Stimulated activated CD4-positive, alpha-beta T cell treated with anti-CD3 and anti-CD28 coated beads, Interleukin-15, amount 100 ng/mL, for 24 hours (primary cell): ENCODE measurements around the gene NTSR2.
"Not testable (repeated sequence)": the region's sequence is repeated elsewhere in the genome, so short reads cannot be mapped to it uniquely, and the experiment has no call there.

Experiments
- DNase-seq: peaks from one replicate; pipeline ENCODE4 v3.0.0-alpha.2; 2020

Gene NTSR2

GRCh38 chr2:11678306-11678960, 8.4 kb upstream of the NTSR2 start:
- DNase-seq, result no peak

- DNase-seq, result no peak
Measured at GRCh38 chr2:11677136-11678055, 7.4 kb upstream of the NTSR2 start.

- no peak for DNase-seq
Measured at GRCh38 chr2:11676640-11677039, 6.6 kb upstream of the NTSR2 start.

GRCh38 chr2:11675423-11676112, 5.6 kb upstream of the NTSR2 start:
- DNase-seq, result no peak

- no peak for DNase-seq
Measured at GRCh38 chr2:11674983-11675382, 5.0 kb upstream of the NTSR2 start.

GRCh38 chr2:11672407-11672806, 2.4 kb upstream of the NTSR2 start:
- no peak for DNase-seq

DNA sequence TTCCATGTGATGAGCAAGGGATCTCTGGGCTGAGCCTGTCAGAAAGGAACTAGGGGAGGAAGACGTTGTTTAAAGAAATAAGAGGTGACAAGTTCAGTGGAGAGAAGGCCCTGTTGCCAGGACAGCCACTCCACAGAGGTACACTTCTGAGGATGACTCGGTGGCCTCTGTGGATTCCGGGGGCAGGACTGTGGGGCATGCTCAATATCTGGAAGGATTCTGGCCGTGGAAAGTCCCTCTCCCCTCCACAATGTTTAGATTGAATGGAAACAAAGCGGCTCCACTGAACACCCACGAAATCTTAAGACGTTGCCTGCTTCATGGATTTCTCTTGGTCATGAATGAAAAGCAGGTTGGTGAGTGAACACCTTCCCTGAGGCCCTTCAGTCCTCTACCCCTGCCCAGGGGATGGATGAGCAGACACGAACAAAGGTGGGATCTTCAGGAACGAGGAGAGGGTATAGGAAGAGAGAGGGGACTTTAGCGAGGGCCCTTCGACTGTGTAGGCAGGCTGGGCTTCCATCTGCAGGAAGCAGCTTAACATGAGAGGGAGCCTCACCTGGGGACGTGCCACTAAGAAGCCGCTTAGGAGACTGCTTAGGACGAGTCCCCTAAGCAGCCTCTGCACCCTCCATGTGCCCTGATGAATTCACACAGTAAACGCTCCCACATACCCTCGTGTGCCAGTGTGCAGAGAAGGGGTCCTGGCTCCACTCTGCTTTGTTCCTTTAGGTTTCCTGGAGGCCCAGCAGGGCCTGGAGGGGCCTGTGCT, 1.9 kb downstream of the NTSR2 start:
- DNase-seq, result no peak

GRCh38 chr2:11667194-11667593, 2.8 kb downstream of the NTSR2 start:
- DNase-seq, result no peak

- DNase-seq, result no peak
Measured at GRCh38 chr2:11665510-11666362, 4.3 kb downstream of the NTSR2 start.

- no peak for DNase-seq
Measured at GRCh38 chr2:11665028-11665427, 5.0 kb downstream of the NTSR2 start.

DNA sequence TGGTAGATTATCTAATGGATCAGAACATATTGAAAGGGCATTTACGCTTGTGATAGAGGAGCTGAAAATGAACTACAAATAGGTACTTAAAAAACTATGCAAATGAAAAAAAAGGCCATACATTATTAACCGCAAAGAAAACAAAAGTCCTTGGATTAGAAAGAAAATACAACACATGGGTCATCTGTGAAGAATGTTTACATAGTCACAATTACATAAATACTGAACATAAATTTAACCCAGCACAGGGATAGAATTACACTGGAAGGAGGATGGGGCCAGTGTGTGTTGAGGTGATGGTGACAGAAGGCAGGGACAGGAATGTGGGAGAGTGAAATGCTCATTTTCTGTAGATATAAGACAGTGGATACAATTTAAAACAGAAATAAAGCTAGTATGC, 6.6 kb downstream of the NTSR2 start:
- no peak for DNase-seq

DNA sequence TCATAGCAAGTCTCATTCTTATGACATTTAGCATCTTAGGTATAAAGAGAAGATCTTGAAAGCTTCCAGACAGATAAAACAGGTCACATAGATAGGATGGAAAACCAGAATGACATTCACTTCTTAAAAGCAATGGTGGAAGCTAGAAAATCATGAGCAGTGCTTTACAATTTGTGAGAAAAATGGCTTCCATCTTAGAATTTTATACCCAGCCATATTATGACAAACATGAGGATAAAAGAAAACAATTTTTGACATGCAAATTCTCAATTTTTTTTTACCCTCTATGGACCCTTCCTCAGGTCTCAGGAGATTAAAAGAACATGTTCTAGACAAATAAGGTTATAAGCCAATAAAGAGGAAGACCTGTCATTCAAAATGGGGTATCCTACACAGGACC, 7.1 kb downstream of the NTSR2 start:
- DNase-seq, result no peak

DNA sequence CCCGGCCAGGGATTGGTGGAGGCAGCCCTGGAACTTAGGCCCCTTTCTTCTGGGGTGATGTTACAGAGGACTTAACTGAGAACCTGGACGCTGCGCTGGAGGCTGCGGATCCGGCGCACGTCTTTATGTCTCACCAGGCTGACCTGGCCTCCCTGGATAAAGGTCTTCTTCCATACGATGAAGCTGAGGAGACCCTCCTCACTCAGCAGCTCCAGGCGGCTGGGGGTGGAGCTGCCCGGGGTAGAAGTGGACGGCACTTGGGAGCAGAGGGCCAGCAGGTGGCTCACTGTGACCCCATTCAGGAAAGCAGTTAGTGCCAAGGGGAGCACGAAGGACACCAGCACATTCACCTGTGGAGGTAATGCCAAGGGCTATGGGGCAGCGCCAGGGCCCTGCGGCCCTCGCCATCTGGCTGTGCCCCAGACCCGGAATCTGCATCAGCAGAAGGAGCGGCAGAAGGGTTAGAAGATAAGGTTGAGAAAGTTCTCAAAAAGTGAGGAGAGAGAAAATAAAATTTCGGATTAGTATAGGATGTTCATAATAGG, 8.0 kb downstream of the NTSR2 start:
- no peak for DNase-seq

DNA sequence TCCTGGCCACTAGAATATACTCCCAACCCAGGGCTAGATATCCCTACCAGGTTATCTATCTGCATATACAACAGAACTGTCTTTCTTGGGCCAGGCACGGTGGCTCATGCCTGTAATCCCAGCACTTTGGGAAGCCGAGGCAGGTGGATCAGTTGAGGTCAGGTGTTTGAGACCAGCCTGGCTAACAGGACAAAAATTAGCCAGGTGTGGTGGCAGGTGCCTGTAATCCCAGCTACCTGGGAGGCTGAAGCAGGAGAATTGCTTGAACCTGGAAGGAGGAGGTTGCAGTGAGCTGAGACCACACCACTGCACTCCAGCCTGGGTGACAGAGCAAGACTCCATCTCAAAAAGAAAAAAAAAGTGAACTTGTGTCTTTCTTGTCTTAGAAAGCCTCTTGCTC, 9.6 kb downstream of the NTSR2 start:
- not testable (repeated sequence) for DNase-seq

- DNase-seq, result no peak
Measured at GRCh38 chr2:11659851-11660250, 10.1 kb downstream of the NTSR2 start.

DNA sequence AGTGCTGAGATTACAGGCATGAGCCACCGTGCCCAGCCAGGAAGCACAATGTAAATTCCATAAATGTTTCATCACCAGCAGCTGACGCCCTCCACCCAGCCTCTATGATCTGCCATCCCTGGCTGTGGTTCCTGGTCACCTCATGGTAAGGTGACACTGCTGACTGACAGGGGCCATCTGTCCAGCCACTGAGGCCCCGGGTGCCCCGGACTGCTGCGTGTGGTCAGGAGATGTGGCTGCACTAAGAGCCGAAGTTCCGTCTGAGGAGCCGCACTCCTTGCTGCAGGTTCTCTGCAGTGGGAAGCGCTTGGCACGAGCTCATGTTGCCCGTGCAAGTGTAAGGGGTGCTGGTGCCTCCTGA, 10.9 kb downstream of the NTSR2 start:
- no peak for DNase-seq

- DNase-seq, result no peak
Measured at GRCh38 chr2:11658208-11659114, 11.5 kb downstream of the NTSR2 start.

GRCh38 chr2:11657646-11658045, 12.3 kb downstream of the NTSR2 start:
- DNase-seq, result no peak

GRCh38 chr2:11657195-11657594, 12.8 kb downstream of the NTSR2 start:
- DNase-seq, result no peak

GRCh38 chr2:11656671-11657101, 13.3 kb downstream of the NTSR2 start:
- DNase-seq, result no peak

DNA sequence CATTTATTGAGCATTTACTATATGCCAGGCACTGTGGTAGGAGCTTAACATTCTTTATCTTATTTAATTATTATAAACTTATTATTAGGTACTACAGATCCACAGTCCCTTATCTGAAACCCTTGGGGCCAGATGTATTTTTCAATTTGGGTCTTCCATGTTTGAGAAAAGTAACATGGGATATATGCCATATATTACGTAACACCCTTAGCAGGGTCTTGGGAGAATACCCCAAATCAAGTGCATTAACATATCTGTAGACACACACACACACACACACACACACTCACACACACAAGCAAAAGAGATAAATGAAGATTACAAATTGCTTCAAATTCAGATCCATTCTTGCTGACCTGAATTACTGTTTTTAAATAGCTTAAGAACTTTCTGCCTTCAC, 13.7 kb downstream of the NTSR2 start:
- DNase-seq, result no peak
